ENCODE results near the gene ESPNL.
A peak's percentile ranks its signal among the peaks of the same experiment; 100 is the strongest.

Gene ESPNL

DNA sequence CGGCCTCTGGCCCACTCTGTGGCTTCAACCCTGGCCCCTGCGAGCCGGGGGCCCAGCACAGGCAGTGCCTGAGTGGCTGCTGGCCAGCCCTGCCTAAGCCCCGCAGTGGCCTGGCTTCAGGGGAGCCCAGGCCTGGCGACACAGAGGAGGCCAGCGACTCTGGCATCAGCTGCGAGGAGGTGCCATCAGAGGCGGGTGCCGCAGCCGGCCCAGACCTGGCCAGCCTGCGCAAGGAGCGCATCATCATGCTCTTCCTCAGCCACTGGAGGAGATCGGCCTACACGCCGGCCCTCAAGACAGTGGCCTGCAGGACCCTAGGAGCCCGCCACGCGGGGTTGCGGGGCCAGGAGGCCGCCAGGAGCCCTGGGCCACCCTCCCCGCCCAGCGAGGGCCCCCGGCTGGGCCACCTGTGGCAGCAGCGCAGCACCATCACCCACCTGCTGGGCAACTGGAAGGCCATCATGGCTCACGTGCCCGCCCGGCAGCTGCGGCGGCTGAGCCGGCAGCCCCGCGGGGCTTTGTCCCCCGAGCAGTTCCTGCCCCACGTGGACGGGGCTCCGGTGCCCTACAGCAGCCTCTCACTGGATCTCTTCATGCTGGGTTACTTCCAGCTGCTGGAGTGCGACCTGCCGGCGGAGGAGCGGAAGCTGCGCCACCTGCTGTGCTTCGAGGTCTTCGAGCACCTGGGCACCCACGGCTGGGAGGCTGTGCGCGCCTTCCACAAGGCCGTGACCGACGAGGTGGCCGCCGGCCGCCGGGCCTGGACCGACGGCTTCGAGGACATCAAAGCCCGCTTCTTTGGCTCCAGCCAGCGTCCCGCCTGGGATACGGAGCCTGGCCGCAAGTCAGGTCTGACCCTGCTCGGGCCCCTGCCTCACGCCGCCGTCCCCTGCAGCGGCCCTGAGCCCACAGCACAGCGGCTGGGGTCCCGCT lies 30.8 kb downstream of the ESPNL start:
- DNase-seq, result no peak

DNA sequence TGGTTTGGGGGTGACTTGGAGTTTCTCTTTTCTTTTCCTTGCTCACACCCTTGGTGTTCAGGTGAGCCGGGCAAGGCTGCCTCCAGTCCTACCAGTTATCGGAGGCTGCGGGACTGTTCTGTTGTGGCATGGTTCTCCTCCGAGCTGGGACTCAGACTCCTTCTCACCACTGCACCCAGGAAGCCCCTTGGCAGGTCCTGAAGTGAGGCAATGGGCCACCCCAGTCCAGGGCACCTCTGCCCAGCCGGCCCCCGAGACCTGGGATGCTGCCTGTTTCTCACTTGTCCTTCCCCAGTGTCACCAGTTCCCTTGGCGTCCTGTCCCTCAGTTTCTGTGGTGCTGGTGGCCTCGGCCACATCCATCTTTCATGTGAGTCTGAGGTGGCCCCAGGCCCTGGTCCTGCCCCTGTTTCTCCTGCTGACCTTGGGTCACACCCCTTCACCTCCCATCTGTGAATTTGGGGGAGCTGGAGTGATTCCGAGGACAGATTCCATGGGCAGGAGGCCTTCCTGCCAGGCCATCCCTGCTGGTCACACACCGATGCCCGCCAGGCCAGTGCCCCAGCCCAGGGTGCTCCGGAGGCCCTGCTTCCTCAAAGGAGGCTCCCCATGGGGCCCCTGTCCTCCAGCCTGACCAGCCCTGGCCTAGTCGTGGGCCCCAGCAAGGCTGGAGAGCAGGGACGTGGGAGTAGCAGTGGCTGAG lies 31.8 kb downstream of the ESPNL start:
- no peak for DNase-seq

DNA sequence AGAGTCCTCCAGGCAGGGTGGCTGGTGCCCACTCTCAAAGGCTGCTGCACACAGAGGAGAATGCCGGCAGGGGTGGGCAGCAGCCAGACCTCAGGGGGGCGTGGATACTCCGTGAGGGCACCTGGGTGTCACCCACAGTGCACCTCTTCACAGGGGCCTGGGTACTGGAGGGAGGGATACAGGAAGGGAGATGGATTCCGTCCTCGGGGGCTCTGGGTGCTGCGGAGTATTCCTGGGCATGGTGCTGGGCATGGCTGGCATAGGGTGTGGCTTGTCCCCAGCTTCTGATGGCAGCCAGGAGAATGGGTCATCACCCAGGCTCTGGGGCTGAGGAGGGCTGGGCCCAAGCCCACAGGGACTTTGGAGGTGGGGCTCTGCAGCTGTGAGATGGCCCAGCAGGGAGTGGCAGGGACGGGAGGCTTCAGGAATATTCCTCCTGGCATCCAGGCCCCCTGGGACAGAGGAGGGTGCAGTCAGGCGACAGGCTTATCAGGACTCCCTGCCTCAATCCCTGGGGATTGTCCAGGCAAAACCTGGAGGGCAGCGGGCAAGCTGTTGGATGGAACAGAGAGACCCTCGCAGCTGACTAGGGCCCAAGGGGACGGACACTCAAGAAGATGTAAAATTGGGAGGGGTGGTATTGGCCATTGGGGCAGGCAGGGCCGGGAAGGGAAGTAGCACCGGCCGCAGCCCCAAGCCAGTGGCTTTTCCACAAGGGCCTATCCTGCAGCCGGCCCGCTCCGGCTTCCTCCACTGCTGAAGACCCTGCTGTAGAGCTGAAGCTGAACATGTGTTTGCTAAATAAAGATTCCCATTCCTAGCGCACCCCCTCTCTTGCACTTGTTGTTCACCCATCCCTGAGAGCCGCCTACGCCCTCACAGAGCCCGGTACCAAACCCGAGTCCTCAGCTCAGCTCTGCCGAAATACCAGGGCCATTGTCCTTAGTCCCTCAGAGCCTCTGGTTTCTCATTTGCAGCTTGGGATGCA lies 32.6 kb downstream of the ESPNL start:
- no peak for DNase-seq

DNA sequence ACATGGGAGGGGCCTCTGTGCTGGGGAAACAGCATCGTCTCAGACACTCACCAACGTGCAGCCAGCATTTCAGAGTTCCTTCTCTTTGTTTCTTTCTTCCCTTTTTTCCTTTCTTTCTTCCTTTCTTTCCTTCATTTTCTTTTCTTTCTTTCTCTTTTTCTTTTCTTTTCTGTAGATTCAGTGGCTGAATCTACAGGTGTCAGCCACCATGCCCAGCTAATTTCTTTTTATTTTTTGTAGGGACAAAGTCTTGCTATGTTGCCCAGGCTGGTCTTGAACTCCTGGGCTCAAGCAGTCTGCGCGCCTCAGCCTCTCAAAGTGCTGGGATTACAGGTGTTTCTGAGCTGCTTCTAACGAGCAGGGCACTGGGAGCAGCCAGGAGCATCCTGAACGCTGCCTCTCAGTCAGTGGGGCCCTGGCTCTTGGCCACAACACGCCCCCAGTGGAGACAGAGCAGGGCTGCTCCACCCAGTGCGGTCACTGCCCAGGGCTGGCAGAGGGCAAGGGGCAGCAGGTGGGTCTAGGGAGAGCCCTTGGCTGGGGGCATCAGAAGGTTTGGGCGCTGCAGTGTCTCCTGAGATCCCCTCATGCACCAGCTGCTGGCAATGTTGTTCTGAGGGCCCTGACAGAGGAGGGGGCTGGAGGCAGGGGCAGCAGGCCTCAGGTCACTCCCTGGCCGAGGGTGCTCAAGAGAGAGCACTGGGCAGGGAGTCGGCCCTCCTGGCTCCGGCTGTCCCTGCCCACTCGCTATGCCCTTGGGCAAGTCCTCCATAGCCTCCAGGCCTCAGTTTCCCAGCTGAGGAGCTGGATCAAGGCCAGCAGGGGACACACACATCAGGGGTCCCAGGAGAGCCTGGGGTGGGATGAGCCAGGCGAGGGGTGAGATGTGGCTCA lies 33.6 kb downstream of the ESPNL start:
- DNase-seq, result no peak

DNA sequence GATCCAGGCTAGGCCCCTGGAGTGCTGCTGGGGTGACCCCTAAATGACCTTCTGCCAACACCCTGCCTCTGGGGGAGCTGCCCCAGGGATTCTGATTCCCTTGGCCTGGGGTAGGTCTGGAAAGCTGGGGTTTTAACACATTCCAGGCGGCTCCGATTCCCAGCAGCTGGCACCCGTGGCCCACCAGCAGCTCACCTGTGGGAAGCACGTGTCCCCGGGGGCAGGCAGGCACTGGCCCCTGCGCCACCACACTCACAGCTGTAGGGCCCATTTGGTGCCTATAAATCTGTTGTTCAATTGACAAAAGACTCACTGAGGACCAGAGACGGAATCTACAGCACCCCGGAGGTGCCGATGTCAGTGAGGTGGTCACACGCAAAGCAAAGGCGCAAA lies 34.2 kb downstream of the ESPNL start:
- no peak for DNase-seq

DNA sequence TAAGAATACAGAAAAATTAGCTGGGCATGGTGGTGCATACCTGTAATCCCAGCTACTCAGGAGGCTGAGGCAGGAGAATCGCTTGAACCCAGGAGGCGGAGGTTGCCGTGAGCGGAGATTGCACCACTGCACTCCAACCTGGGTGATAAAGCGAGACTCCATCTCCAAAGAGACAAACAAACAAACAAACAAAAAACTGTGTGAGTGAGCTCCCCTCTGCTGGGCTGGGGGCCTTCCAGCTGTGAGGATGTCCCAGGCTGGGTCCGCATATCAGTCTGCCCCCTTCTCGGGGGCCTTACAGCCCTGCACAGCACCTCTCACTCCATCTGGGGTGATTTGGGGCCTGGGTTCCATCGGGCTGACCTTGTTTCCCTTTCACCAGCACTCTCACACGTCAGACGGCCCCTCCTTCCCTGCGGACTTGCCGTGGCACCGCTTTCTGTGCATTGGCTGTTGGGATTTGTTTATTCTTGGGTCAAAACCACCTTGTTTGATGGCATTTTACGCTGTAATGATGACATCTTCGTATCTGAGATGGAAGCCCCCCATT lies 35.5 kb downstream of the ESPNL start:
- DNase-seq, result no peak

DNA sequence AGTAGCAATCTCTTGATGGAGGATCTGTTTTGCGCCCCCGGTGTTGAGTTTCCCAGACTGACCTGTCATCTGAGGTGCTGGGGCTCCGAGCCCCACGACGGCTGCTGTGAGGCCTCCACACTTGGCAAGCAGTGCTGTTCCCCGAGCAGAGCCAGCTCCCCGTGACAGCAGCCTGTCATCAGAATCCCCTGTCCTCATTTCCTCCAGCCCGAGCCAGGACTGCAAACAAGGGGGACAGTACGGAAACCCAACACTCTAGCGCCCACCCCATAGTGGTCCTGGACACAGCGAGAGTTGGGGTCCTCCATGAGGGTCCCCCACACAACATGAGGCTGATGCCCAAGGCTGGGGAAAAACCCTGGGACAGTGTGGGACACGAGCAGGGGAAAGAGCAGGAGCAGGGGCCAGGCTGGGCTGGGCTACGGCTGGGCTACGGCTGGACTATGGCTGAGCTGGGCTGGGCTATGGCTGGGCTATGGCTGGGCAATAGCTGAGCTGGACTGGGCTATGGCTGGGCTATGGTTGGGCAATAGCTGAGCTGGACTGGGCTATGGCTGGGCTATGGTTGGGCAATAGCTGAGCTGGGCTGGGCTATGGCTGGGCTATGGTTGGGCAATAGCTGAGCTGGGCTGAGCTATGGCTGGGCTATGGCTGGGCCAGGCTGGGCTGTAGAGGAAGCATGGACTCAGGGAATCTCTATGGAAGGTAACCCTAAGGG lies 36.8 kb downstream of the ESPNL start:
- peak; percentile 67 for DNase-seq

DNA sequence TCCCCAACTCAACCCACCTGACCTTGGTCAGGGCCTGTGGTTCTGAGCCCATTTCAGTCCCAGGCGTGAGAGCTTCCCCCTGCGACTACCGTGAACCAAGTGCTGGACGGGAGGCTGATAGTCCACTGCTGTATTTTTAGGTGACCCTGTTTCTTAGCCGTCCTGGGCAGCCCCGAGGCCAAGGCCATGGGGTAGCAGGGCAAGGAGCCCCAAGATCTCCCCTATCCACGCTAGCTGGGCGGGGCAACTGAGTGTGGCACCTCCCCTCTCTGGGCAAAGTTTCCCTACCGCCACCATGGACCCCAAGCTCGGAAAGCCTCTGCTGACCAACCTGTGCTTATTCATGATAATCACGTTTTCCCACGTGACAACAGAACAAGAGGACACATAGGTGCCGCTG lies 37.7 kb downstream of the ESPNL start:
- DNase-seq, result no peak

DNA sequence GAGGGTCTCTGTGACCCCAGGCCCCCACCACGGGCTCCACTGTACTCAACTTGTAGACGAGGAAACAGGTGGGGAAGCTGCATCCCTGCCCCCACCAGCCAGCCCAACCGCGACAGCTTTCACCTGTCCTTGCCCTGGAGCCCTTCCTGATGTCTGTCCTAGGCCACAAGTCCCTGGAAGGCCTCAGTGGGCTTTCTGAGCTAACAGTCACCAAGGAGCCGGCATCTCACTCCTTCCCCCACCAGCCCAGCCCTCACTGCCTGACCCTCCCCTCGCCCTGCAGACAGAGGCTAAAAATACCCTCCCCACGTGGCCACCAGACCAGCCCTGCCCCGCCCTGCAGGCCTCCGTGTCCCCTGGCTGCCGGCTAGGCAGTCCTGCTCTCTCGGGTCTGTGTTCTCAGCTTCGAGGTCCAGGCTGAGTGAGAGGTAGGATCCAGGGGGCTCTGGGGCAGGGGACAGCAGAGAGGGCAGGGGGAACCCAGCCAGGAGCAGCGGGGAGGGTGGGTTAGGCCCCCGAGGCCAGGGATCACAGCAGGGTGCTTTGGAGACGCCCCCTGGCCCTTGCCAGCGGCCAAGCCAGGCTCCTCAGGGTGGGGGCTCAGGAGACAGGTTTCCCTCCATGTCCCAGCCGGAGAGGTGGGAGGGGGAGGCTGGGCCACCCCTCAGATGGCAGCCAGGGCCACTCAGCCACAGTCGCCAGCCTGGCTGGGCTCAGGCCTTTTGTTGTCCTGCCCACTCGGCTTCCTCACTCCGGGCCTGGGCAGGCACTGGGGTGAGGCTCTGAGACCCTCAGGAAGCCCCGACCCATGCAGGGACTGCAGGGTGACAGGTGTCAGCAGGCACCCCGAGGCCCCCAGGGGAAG lies 38.4 kb downstream of the ESPNL start, which contains the start of gene KLHL30:
Gene KLHL30 (plus strand): TSS at position 338 of the 865 bp plus-strand sequence. CDS start 2,087 bp downstream, outside the sequence.
- DNase-seq, result no peak

DNA sequence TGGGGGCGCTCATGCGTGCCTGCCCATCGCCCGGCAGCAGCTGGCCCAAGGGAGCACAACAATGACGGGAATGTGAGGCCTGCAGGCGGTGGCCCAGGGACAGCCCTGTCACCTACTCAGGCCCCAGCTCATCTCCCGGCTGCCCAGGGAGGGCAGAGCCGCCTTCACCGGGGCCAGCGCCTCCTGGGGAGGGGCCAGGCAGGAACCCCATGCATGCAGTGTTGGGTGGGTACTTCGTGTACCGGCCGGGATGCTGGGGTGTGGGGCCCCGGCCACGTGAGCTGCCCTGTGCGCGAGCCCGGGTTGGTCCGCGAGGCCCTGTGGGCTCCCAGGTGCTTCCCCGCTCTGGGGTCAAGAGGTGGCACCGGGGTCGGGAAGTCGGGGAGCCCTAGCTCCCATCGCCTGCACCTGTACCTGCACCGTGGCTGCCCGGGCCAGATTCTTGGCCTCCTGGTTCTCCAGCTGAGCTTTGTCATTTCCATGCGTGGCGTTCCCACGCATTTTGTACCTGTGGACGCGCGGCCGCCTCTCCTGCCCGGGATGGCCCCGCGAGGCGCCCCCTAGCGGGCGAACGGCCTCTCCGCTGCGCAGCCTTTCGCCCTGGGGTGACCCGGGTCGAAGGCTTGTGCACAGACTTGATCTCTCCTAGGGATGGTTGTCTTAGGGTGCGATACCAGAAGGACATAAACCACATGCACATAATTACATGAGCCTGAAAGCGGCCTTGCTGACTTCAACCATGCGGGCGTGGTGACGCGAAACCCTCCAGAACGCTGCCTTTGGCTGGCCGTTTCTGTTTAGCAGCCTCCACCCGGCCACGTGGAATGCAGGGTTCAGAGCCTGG lies 39.3 kb downstream of the ESPNL start:
- DNase-seq, result no peak

DNA sequence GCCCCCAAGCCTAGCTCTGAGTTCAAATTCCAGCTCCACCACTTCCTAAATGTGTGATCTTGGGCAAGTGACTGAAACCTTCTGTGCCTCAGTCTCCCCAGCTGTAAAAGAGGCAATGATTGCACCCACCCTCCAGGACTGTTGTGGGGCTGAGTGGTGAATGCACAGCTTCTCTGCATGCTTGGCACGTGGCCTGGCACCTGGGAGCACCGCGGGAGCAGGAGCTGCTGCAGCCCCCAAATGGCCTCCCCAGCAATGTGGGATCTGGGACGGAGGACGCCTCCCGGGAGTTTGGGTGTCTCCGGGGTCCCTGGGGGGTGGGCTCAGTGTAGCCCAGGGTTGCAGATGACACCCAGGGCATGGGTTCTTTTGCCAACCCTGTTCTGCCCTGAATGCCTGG lies 39.9 kb downstream of the ESPNL start:
- DNase-seq, result no peak

DNA sequence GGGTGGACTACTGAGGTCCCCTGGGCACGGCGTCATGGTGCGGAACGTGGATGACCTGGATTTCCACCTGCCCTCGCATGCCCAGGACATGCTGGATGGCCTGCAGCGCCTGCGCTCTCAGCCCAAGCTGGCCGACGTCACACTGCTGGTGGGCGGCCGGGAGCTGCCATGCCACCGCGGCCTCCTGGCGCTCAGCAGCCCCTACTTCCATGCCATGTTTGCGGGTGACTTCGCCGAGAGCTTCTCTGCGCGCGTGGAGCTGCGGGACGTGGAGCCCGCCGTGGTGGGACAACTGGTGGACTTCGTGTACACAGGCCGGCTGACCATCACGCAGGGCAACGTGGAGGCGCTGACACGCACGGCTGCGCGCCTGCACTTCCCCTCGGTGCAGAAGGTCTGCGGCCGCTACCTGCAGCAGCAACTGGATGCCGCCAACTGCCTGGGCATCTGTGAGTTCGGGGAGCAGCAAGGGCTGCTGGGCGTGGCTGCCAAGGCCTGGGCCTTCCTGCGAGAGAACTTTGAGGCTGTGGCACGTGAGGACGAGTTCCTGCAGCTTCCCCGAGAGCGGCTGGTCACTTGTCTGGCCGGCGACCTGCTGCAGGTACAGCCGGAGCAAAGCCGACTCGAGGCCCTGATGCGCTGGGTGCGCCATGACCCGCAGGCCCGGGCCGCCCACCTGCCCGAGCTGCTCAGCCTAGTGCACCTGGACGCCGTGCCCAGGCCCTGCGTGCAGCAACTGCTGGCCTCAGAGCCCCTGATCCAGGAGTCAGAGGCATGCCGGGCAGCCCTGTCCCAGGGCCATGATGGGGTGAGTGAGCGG lies 40.8 kb downstream of the ESPNL start:
- DNase-seq, result no peak

DNA sequence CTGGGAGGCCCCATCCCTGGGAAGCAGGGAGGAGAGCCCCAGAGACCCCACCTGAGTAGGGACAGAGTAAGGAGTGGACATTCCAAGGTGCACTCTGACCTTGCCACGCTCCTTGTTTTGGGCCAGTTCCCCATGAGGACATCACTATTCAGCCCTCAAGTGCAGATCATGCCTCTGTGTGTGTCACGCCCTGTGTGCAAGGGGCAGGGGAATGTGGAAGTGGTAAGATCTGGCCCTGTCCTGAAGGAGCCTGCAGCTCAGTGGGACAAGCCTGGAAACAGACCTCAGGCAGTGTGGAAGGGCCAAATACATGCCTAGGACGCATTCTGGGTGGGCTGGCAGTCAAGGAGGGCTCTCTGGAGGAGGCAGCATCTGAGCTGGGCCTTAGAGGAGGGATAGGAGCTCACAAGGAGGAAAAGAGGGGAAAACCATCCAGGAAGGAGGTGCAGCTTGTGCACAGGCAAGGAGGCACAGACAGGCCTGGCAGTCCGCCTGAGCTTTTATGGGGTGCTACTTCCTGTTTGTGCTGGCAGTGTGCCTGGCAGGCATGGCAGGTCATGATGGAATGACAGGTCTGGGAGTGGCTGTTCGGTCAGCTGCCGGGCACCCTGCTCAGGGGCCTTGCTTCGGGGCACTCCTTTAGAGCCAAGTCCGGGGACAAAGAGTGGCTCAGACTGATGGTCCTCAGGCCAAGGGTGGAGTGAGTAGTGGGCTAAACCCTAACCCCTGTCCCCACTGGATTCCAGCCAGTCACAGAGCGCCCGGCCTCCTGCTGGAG lies 41.6 kb downstream of the ESPNL start:
- DNase-seq, result peak; percentile 73

DNA sequence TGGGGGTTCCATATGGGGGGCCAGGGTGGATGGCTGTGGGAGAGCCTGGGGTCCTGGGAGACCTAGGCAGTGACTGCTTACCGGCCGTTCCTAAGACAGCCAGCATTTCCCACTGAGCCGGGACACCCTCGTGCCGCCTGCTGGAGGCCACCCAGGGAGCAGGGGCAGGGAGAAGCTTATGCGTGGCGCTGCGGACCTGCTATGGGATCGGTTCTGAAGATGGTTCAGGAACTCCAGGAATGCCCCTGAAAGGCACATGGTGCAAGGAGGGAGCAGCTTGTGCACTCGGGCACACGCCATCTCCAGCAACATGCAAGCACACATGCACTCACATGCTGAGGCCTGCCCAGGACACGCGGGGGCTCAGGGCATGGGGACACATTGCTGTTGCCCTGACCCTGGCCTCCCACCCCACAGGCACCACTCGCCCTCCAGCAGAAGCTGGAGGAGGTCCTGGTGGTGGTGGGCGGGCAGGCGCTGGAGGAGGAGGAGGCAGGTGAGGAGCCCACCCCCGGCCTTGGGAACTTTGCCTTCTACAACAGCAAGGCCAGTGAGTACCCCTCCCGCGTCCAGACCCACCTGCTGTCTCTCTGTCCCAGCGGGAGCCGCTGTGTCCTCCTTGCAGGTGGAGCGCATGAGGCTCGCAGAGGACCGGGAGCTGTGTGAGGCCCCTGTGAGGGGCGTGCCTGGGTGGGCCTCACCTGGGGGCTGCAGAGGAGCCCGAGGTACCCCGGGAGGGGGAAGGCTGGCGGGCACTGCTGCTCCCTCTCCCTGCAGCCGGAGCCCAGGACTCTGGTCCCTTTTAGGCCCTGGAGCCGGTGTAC lies 42.5 kb downstream of the ESPNL start:
- peak; percentile 11 for DNase-seq

DNA sequence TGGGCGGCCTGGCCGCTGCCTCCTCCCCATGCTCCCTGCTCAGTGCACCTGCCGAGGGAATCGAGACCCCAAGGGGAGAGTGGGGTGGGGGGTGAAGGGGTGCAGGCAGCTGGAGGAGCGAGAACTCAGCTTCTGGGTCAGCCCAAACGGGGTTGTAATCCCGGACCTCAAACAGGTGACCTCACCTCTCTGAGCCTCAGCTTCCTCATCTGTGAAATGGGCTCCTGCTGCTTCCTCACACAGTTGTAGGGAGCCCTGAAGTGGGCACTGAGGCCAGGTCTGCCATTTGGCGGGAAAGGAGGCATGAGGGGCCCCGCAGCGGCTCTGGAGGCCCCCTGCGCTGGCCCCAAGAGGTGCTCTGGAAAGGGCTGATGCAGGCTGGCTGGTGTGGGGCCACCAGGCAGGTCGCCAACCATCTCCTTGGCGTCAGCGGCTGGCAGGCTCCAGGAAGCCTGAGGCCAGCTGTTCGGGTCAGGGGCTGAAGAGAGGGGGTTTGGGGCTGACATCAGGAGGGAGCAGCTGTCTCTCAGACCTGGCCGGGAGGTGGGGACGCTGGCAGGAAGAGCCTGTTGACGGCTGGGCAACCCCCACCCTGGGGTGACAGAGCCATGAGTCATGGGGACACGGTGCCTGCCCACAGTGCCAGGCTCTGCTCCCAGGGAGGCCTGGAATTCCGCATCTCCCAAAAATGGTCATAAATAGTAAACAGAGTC lies 43.3 kb downstream of the ESPNL start:
- peak; percentile 86 for DNase-seq
